ENCODE data around the gene ZNF808.

DNA sequence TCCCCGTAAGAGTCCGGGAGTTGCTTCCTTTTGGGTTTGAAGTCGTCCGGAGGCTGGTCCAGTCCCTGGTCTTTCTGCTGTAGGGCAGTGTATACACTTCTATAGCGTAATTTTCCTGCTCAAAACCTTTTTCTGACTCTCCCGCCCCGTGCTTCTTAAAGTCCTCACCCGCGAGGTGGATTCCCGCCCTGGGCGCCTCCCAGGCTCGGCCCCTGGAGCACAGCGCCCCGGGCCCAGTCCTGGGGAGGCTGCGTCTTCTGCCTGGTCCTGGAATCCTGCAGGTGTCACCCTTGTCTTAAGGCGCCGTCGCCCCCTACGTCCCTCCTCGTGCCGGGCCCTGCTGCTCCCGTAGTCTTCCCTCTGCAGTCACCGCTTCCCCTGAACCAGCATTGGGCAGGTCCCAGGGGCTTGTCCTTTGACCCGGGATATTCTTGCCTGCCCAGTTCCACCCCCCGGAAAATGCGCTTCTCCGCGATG lies 34.4 kb upstream of the ZNF808 start:
- TF ChIP-seq, protein P1, sequence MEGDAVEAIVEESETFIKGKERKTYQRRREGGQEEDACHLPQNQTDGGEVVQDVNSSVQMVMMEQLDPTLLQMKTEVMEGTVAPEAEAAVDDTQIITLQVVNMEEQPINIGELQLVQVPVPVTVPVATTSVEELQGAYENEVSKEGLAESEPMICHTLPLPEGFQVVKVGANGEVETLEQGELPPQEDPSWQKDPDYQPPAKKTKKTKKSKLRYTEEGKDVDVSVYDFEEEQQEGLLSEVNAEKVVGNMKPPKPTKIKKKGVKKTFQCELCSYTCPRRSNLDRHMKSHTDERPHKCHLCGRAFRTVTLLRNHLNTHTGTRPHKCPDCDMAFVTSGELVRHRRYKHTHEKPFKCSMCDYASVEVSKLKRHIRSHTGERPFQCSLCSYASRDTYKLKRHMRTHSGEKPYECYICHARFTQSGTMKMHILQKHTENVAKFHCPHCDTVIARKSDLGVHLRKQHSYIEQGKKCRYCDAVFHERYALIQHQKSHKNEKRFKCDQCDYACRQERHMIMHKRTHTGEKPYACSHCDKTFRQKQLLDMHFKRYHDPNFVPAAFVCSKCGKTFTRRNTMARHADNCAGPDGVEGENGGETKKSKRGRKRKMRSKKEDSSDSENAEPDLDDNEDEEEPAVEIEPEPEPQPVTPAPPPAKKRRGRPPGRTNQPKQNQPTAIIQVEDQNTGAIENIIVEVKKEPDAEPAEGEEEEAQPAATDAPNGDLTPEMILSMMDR (IDR thresholded peaks at IDR 0.05) = no peak
- TF ChIP-seq POLR2A (IDR thresholded peaks at IDR 0.05) = no peak

Data from tibial nerve (tissue), 3 donors.